Neural progenitor cell (in vitro differentiated cells): Measurements from ENCODE around the gene SNX13. TPM values are rescaled to one million over a fixed set of nuclear protein-coding genes. Genes with fewer than 3 reads are reported as not detected.

Source experiments
- DNase-seq: peaks from one replicate; pipeline ENCODE4 v3.0.0-alpha.2; 2016; ENCODE audit warnings: low spot score
- H2AFZ ChIP-seq: fragments of 200-600 bp; sonication (generic); replicated peaks from 2 replicates; pipeline ENCODE4 v1.6.1; 2016; ENCODE audit warnings: antibody characterized with exemption
- H3F3A ChIP-seq: fragments of 200-600 bp; sonication (generic); 2 replicates; pipeline ENCODE4 v1.6.1; 2016; ENCODE audit warnings: antibody characterized with exemption, low read depth
- H3K27ac ChIP-seq: fragments of 200-600 bp; sonication (generic); 2 replicates; pipeline ENCODE4 v1.5.1; 2016; ENCODE audit warnings: mild to moderate bottlenecking
- H3K27me3 ChIP-seq: fragments of 200-600 bp; sonication (generic); 2 replicates; pipeline ENCODE4 v1.6.1; 2016; ENCODE audit warnings: mild to moderate bottlenecking, moderate library complexity
- H3K36me3 ChIP-seq: fragments of 200-600 bp; sonication (generic); 2 replicates; pipeline ENCODE4 v1.5.1; 2016
- H3K4me1 ChIP-seq: fragments of 200-600 bp; sonication (generic); 2 replicates; pipeline ENCODE4 v1.6.1; 2016; ENCODE audit warnings: mixed run types
- H3K4me2 ChIP-seq: fragments of 200-600 bp; sonication (generic); 2 replicates; pipeline ENCODE4 v1.6.1; 2016
- H3K4me3 ChIP-seq: fragments of 200-600 bp; sonication (generic); 2 replicates; pipeline ENCODE4 v1.5.1; 2016
- H3K79me2 ChIP-seq: fragments of 200-600 bp; sonication (generic); 2 replicates; pipeline ENCODE4 v1.6.1; 2016; ENCODE audit warnings: low read depth
- H3K9ac ChIP-seq: fragments of 200-600 bp; sonication (generic); 2 replicates; pipeline ENCODE4 v1.6.1; 2016
- H3K9me3 ChIP-seq: fragments of 200-600 bp; sonication (generic); 2 replicates; pipeline ENCODE4 v1.5.1; 2016; ENCODE audit warnings: low read depth
- H4K20me1 ChIP-seq: fragments of 200-600 bp; sonication (generic); 2 replicates; pipeline ENCODE4 v1.6.1; 2016; ENCODE audit warnings: low read depth
- H3K27ac Mint-ChIP-seq: 3 replicates; pipeline ENCODE4 v1.8.0; 2021; ENCODE audit warnings: mixed read lengths
- H3K27me3 Mint-ChIP-seq: 2 replicates; pipeline ENCODE4 v1.8.0; 2022; ENCODE audit warnings: low read depth, mild to moderate bottlenecking, inconsistent platforms, moderate library complexity, mixed read lengths; ENCODE audit not compliant: insufficient read depth
- H3K36me3 Mint-ChIP-seq: 3 replicates; pipeline ENCODE4 v1.8.0; 2021; ENCODE audit warnings: mixed read lengths
- H3K4me1 Mint-ChIP-seq: 3 replicates; pipeline ENCODE4 v1.8.0; 2021; ENCODE audit warnings: mixed read lengths
- H3K4me3 Mint-ChIP-seq: 3 replicates; pipeline ENCODE4 v1.8.0; 2021; ENCODE audit warnings: mild to moderate bottlenecking, moderate library complexity, mixed read lengths
- H3K9me3 Mint-ChIP-seq: 3 replicates; pipeline ENCODE4 v1.8.0; 2020; ENCODE audit warnings: mixed read lengths
- CTCF ChIP-seq: fragments of 200-600 bp; sonication (generic); IDR thresholded peaks from 2 replicates; pipeline ENCODE4 v1.5.1; 2017; ENCODE audit warnings: antibody characterized with exemption, mild to moderate bottlenecking
- EZH2 ChIP-seq: fragments of 200-600 bp; sonication (generic); IDR thresholded peaks from 2 replicates; pipeline ENCODE4 v1.6.1; 2017; ENCODE audit warnings: antibody characterized with exemption, mild to moderate bottlenecking, moderate library complexity
- EZH2phosphoT487 ChIP-seq: fragments of 200-600 bp; sonication (generic); IDR thresholded peaks from 2 replicates; pipeline ENCODE4 v1.6.1; 2017; ENCODE audit warnings: antibody characterized with exemption
- total RNA-seq: library from RNA; depleted of rRNA; stranded (reverse); fragments of >200 nt; gene quantifications from 2 replicates; pipeline ENCODE4 v1.2.3, GENCODE V29; 2015; ENCODE audit warnings: low replicate concordance

Gene SNX13
- total RNA-seq, 1 donor from 2014 or later: 67.5 TPM

- Histone ChIP-seq H3F3A (no peaks in the 10 kb centered on the region), H2AFZ (no peak overlapping the region), H3K4me3 (no peak overlapping the region), H4K20me1 (no peaks in the 10 kb centered on the region), H3K27me3 (no peaks in the 10 kb centered on the region), H3K27ac (no peak overlapping the region), H3K9me3 (no peaks in the 10 kb centered on the region), H3K9ac (no peak overlapping the region), H3K4me2 (no peak overlapping the region), H3K79me2 (no peaks in the 10 kb centered on the region), H3K36me3 (peaks cover 3% of the 10 kb centered on the region), H3K4me1 (peaks cover 9% of the 10 kb centered on the region)
- Mint-ChIP-seq H3K27me3 (no peaks in the 10 kb centered on the region), H3K27ac (no peak overlapping the region), H3K4me3 (no peak overlapping the region), H3K36me3 (peaks cover 35% of the 10 kb centered on the region), H3K4me1 (no peaks in the 10 kb centered on the region), H3K9me3 (peaks cover 5% of the 10 kb centered on the region)
- TF ChIP-seq CTCF (no peak), EZH2 (no peak), EZH2phosphoT487 (no peak)
- no peak for DNase-seq
Measured at GRCh38 chr7:17844514-17845196, 95.6 kb downstream of the SNX13 start.

GRCh38 chr7:17844022-17844421 is 96.3 kb downstream of the SNX13 start:
- H3K36me3 ChIP-seq: peaks cover 7% of the 10 kb centered on the region
- no peaks in the 10 kb centered on the region for H4K20me1 ChIP-seq
- H3K4me2 ChIP-seq: no peak overlapping the region
- H3K27ac ChIP-seq: no peak overlapping the region
- Mint-ChIP-seq H3K9me3 (peaks cover 5% of the 10 kb centered on the region), H3K4me1 (no peaks in the 10 kb centered on the region), H3K4me3 (no peak overlapping the region), H3K27ac (no peak overlapping the region), H3K36me3 (peaks cover 32% of the 10 kb centered on the region), H3K27me3 (no peaks in the 10 kb centered on the region)
- no peak overlapping the region for H3K4me3 ChIP-seq
- no peaks in the 10 kb centered on the region for H3K27me3 ChIP-seq
- H2AFZ ChIP-seq: no peak overlapping the region
- H3K9me3 ChIP-seq: no peaks in the 10 kb centered on the region
- peaks cover 9% of the 10 kb centered on the region for H3K4me1 ChIP-seq
- H3K9ac ChIP-seq: no peak overlapping the region
- H3F3A ChIP-seq: no peaks in the 10 kb centered on the region
- TF ChIP-seq CTCF: no peak
- TF ChIP-seq EZH2: no peak
- TF ChIP-seq EZH2phosphoT487: no peak
- no peaks in the 10 kb centered on the region for H3K79me2 ChIP-seq
- no peak for DNase-seq

- no peak overlapping the region for H3K4me3 ChIP-seq
- no peaks in the 10 kb centered on the region for H3K79me2 ChIP-seq
- H4K20me1 ChIP-seq: no peaks in the 10 kb centered on the region
- no peak for DNase-seq
- Mint-ChIP-seq H3K27me3 (no peaks in the 10 kb centered on the region), H3K27ac (no peak overlapping the region), H3K9me3 (peaks cover 2% of the 10 kb centered on the region), H3K36me3 (peaks cover 29% of the 10 kb centered on the region), H3K4me3 (no peak overlapping the region), H3K4me1 (no peaks in the 10 kb centered on the region)
- no peaks in the 10 kb centered on the region for H3F3A ChIP-seq
- no peaks in the 10 kb centered on the region for H3K27me3 ChIP-seq
- H3K4me2 ChIP-seq: no peak overlapping the region
- H3K4me1 ChIP-seq: peaks cover 9% of the 10 kb centered on the region
- no peak for TF ChIP-seq CTCF
- TF ChIP-seq EZH2: no peak
- no peak for TF ChIP-seq EZH2phosphoT487
- no peak overlapping the region for H3K27ac ChIP-seq
- H3K9ac ChIP-seq: no peak overlapping the region
- peaks cover 12% of the 10 kb centered on the region for H3K36me3 ChIP-seq
- no peak overlapping the region for H2AFZ ChIP-seq
- no peaks in the 10 kb centered on the region for H3K9me3 ChIP-seq
Measured at GRCh38 chr7:17843041-17843440, 97.3 kb downstream of the SNX13 start.
